HEK293 (cell line): ENCODE results near the gene DNAJC30.
A peak's percentile ranks its signal among the peaks of the same experiment; 100 is the strongest.

Experiments
- CTCF ChIA-PET: fragments of 350-600 bp; formaldehyde crosslinking; extraction: SDS; loops from one replicate; lab custom pipeline; 2021; ENCODE audit warnings: antibody characterized with exemption; lab: Yijun Ruan, JAX
- POLR2A ChIA-PET: fragments of 300-600 bp; formaldehyde crosslinking; extraction: SDS; loops from one replicate; lab custom pipeline; 2020; ENCODE audit warnings: antibody characterized with exemption, inconsistent platforms; lab: Yijun Ruan, JAX
- H3K27ac ChIP-seq: fragments of 200-500 bp; sonication (Bioruptor generic); 2 replicates; pipeline ENCODE4 v1.5.1; 2014; ENCODE audit warnings: low read depth, low read length, control low read depth, inconsistent platforms; ENCODE audit errors: extremely low read depth
- H3K36me3 ChIP-seq, 2 experiments: fragments of 200-500 bp in 1 of 2; sonication (Bioruptor generic) in 1 of 2; 1 replicate in 1 of 2; 2 replicates in 1 of 2; pipeline ENCODE4 v1.5.1; 2014 to 2017; ENCODE audit warnings: inconsistent platforms in 2 of 2, low read length in 2 of 2; ENCODE audit not compliant: control insufficient read depth in 2 of 2, insufficient read depth in 1 of 2
- H3K4me1 ChIP-seq: fragments of 200-500 bp; sonication (Bioruptor generic); 2 replicates; pipeline ENCODE4 v1.5.1; 2014; ENCODE audit warnings: mild to moderate bottlenecking, low read length, inconsistent platforms; ENCODE audit not compliant: control insufficient read depth, insufficient read depth
- H3K4me3 ChIP-seq: 2 replicates; pipeline ENCODE4 v1.5.1; 2011; ENCODE audit warnings: low read depth, mild to moderate bottlenecking, control low read depth, low read length, moderate library complexity
- H3K9me3 ChIP-seq: fragments of 200-500 bp; sonication (Bioruptor generic); 2 replicates; pipeline ENCODE4 v1.5.1; 2014; ENCODE audit warnings: low read depth, low read length, inconsistent platforms; ENCODE audit not compliant: control insufficient read depth, insufficient read depth
- KLF1 ChIP-seq: fragments of 450-650 bp; formaldehyde crosslinking; IDR thresholded peaks from 2 replicates; pipeline ENCODE4 v1.5.1; 2016; ENCODE audit warnings: missing biosample characterization, missing genetic modification characterization
- ZNF155 ChIP-seq: fragments of 450-650 bp; formaldehyde crosslinking; IDR thresholded peaks from 2 replicates; pipeline ENCODE4 v1.5.1; 2016; ENCODE audit warnings: missing biosample characterization, missing genetic modification characterization
- ZNF174 ChIP-seq: fragments of 450-650 bp; formaldehyde crosslinking; IDR thresholded peaks from 2 replicates; pipeline ENCODE4 v1.5.0; 2017; ENCODE audit warnings: missing biosample characterization, mild to moderate bottlenecking, missing genetic modification characterization
- ZNF221 ChIP-seq: fragments of 450-650 bp; formaldehyde crosslinking; IDR thresholded peaks from 2 replicates; pipeline ENCODE4 v1.5.1; 2017; ENCODE audit warnings: missing biosample characterization, missing genetic modification characterization, borderline replicate concordance
- ZXDB ChIP-seq: fragments of 450-650 bp; formaldehyde crosslinking; IDR thresholded peaks from 2 replicates; pipeline ENCODE4 v1.5.1; 2016; ENCODE audit warnings: missing biosample characterization, missing genetic modification characterization
- TF ChIP-seq, protein P1 (sequence below): fragments of 450-650 bp; formaldehyde crosslinking; IDR thresholded peaks from 2 replicates; pipeline ENCODE4 v1.5.1; 2016; ENCODE audit warnings: missing biosample characterization, missing genetic modification characterization
- TF ChIP-seq, protein P2 (sequence below): fragments of 450-650 bp; formaldehyde crosslinking; IDR thresholded peaks from 2 replicates; pipeline ENCODE4 v1.5.1; 2016; ENCODE audit warnings: missing biosample characterization, missing genetic modification characterization, borderline replicate concordance
- TF ChIP-seq, protein P3 (sequence below): fragments of 450-650 bp; formaldehyde crosslinking; IDR thresholded peaks from 2 replicates; pipeline ENCODE4 v1.5.1; 2016; ENCODE audit warnings: missing biosample characterization, missing genetic modification characterization
- TF ChIP-seq, protein P4 (sequence below): fragments of 450-650 bp; formaldehyde crosslinking; IDR thresholded peaks from 2 replicates; pipeline ENCODE4 v1.5.1; 2016; ENCODE audit warnings: missing biosample characterization, missing genetic modification characterization

The DNAJC30 gene

DNA sequence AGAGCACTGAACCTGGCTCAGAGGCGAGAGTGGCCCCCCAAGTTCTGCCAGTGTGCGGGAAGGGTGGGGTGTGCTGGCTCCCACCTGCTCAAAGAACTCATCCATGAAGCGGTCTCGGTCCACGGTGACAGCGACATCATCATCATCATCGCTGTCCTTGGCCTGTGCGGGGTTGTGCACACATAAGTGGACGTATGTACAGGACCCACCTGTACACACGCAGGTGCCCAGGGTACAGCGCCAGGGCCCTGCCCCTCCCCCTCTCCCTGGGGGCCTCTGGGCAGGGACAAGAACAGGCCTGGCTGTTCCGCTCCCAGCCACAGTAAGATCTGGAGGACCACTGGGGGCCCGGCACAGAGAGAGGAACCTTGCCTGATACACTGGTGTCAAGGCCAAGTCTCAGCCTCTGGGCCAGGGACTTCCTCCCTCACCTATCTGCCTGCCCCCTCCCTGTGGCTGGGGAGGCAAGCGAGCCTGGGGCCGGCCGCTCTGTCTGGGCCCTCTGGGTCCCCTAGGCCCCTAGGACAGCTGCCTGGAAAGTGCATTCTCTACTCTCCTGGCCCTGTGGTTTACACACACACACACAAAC lies 25.8 kb upstream of the DNAJC30 start:
- Histone ChIP-seq H3K9me3 (no peaks in the 10 kb centered on the region), H3K36me3 (peaks cover 0 to 9% of the 10 kb centered on the region in 2 experiments; a peak in 2 of 3 replicates), H3K4me1 (no peaks in the 10 kb centered on the region), H3K27ac (no peak overlapping the region), H3K4me3 (no peak overlapping the region)
- CTCF ChIA-PET = interaction anchor here (0.6 to 0.9 kb wide), 2 partner anchors 16 to 18 kb away, joined by 5 to 6 read pairs; no protein-coding TSS in a partner anchor
- TF ChIP-seq, protein P1, sequence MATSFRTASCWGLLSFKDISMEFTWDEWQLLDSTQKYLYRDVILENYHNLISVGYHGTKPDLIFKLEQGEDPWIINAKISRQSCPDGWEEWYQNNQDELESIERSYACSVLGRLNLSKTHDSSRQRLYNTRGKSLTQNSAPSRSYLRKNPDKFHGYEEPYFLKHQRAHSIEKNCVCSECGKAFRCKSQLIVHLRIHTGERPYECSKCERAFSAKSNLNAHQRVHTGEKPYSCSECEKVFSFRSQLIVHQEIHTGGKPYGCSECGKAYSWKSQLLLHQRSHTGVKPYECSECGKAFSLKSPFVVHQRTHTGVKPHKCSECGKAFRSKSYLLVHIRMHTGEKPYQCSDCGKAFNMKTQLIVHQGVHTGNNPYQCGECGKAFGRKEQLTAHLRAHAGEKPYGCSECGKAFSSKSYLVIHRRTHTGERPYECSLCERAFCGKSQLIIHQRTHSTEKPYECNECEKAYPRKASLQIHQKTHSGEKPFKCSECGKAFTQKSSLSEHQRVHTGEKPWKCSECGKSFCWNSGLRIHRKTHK = no peak
- TF ChIP-seq, protein P2, sequence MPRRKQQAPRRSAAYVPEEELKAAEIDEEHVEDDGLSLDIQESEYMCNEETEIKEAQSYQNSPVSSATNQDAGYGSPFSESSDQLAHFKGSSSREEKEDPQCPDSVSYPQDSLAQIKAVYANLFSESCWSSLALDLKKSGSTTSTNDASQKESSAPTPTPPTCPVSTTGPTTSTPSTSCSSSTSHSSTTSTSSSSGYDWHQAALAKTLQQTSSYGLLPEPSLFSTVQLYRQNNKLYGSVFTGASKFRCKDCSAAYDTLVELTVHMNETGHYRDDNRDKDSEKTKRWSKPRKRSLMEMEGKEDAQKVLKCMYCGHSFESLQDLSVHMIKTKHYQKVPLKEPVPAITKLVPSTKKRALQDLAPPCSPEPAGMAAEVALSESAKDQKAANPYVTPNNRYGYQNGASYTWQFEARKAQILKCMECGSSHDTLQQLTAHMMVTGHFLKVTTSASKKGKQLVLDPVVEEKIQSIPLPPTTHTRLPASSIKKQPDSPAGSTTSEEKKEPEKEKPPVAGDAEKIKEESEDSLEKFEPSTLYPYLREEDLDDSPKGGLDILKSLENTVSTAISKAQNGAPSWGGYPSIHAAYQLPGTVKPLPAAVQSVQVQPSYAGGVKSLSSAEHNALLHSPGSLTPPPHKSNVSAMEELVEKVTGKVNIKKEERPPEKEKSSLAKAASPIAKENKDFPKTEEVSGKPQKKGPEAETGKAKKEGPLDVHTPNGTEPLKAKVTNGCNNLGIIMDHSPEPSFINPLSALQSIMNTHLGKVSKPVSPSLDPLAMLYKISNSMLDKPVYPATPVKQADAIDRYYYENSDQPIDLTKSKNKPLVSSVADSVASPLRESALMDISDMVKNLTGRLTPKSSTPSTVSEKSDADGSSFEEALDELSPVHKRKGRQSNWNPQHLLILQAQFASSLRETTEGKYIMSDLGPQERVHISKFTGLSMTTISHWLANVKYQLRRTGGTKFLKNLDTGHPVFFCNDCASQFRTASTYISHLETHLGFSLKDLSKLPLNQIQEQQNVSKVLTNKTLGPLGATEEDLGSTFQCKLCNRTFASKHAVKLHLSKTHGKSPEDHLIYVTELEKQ (tag by site-specific recombination) = no peak
- TF ChIP-seq ZNF174 (tag by site-specific recombination) = no peak
- TF ChIP-seq, protein P3, sequence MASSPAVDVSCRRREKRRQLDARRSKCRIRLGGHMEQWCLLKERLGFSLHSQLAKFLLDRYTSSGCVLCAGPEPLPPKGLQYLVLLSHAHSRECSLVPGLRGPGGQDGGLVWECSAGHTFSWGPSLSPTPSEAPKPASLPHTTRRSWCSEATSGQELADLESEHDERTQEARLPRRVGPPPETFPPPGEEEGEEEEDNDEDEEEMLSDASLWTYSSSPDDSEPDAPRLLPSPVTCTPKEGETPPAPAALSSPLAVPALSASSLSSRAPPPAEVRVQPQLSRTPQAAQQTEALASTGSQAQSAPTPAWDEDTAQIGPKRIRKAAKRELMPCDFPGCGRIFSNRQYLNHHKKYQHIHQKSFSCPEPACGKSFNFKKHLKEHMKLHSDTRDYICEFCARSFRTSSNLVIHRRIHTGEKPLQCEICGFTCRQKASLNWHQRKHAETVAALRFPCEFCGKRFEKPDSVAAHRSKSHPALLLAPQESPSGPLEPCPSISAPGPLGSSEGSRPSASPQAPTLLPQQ = no peak
- no peak for TF ChIP-seq ZXDB
- TF ChIP-seq ZNF221 (tag by site-specific recombination) = no peak
- no peak for TF ChIP-seq ZNF155
- POLR2A ChIA-PET = no interaction called here

DNA sequence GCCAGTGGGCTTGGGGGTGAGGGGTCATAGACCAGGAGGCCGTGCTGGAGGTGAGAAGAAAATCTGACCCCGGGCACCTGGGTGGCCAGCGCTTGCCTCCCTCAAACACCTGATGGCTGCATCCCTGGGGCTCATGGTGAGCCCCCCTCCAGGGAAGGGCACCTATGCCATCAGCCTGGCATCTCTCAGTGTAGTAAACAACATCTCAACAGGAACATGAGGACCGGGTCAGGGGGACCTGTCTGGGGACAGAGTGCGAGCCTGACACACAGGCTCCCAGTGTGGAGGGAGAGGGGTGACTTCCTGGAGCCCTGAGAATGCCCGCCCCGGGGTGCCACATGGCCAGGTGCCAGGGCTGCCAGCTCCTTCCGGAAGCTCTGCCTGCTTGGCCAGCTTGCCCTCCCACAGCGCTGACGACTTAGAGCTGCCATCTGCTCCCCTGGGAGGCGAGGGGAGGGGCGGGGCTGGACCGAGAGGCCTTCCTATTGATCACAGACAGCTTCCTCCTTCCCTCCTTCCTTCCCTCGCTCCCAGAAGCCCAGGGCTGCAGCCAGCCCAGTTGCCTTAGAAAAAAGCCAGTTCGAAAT lies 23.9 kb upstream of the DNAJC30 start:
- peaks cover 0 to 22% of the 10 kb centered on the region in 2 experiments; a peak in 2 of 3 replicates for H3K36me3 ChIP-seq
- H3K27ac ChIP-seq = no peak overlapping the region
- ChIA-PET POLR2A (no interaction called here), CTCF (no interaction called here)
- no peaks in the 10 kb centered on the region for H3K4me1 ChIP-seq
- no peak for TF ChIP-seq KLF1 (tag by site-specific recombination)
- TF ChIP-seq, protein P4, sequence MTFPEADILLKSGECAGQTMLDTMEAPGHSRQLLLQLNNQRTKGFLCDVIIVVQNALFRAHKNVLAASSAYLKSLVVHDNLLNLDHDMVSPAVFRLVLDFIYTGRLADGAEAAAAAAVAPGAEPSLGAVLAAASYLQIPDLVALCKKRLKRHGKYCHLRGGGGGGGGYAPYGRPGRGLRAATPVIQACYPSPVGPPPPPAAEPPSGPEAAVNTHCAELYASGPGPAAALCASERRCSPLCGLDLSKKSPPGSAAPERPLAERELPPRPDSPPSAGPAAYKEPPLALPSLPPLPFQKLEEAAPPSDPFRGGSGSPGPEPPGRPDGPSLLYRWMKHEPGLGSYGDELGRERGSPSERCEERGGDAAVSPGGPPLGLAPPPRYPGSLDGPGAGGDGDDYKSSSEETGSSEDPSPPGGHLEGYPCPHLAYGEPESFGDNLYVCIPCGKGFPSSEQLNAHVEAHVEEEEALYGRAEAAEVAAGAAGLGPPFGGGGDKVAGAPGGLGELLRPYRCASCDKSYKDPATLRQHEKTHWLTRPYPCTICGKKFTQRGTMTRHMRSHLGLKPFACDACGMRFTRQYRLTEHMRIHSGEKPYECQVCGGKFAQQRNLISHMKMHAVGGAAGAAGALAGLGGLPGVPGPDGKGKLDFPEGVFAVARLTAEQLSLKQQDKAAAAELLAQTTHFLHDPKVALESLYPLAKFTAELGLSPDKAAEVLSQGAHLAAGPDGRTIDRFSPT (tag by site-specific recombination) = peak; percentile 58; the same call in 1 of the 2 replicates
- no peaks in the 10 kb centered on the region for H3K9me3 ChIP-seq
- no peak overlapping the region for H3K4me3 ChIP-seq
